DMS114 treated with DMSO at 0.1 percent for 48 hours (cell line): ENCODE data around the gene WDR7.

ENCODE experiments used
- DNase-seq: peaks from one replicate; lab custom pipeline; 2025; ENCODE audit not compliant: unreplicated experiment; lab: John Stamatoyannopoulos, UW

WDR7 gene

DNA sequence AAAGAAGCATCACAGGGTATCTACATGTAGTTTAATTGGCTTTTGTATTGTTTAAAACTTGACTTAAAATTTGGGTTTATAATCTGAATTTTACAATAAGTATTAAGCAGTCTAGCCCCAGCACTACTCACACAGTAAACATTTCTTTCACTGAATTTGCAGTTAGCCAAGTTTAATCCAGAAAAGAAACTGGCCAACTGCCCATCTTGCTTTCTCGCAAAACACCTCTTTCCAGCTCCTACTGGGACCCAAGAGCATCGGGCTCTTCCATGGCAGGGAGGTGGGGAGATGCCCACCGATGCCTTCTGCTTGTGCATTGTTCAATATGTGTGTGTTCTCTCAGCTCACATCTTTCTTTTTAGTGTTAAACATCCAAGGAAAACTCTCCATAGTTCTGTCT, 283.0 kb downstream of the WDR7 start:
- no peak for DNase-seq

GRCh38 chr18:56934906-56935305, 283.7 kb downstream of the WDR7 start:
- DNase-seq, result no peak

DNA sequence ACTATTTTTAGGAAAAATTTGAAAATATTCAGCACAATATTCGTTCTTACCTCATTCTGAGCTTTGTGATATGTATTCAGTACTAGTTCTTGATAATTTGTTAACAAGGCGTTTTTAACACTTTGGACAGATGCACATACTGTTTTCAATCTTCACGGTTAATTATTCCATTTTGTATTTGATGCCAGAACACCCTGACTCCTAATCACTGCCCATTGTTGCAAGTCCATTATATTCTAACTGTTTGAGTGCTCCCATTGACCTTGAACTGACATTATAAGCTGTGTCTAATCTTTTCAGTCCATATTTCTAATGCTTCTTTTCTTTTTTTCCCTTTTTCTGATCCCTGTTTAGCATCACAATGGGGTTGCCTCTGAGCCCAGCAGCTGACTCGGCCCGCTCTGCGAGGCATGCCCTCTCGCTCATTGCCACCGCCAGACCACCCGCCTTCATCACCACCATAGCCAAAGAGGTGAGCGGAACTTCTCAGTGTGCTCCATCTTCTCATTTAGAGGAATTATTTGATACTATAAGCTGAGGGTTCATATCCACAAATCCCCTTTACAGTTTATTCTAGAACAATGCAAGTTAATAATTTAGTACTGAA, 284.4 kb downstream of the WDR7 start:
- no peak for DNase-seq

DNA sequence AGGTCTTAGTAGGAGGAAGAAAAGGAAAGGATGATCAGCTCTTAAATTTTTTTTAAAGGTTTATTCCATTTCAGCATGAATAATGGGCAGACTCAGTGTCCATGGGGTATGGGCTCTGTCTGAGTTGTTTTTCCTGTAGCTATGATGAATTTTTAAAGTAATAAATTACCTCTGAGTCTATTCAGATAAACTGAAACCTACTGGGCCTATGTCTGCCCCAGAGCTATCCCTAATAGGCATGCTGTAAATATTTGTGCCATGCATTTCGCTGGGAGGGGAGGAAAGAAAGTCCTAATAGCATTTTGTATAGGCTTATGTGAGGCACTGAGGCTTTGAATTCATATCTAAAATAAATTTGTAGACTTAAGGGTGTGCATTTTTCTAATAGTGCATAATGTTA, 285.3 kb downstream of the WDR7 start:
- no peak for DNase-seq

DNA sequence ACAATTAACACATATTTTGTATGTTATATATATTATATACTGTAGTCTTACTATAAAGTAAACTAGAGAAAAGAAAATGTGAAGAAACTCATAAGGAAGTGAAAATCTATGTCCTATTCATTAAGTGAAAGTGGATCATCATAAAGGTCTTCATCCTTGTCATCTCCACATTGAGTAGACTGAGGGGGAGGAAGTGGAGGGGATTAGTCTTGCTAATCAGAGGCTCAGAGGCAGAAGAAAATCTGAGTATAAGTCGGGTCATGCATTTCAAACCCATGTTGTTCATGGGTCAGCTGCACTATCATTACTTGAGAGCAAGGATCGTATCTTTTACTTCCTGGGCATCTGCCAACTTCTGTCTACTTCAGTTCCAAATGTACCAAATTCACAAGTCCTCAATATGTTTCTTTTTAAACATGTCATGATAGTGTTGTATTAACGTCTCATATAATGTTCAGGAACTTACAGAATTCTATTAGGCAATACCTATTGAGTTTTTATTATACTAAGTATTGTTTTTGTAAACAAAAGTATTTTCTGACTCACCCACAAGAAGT, 286.8 kb downstream of the WDR7 start:
- no peak for DNase-seq

GRCh38 chr18:56945171-56946083, 294.3 kb downstream of the WDR7 start:
- DNase-seq, result no peak

DNA sequence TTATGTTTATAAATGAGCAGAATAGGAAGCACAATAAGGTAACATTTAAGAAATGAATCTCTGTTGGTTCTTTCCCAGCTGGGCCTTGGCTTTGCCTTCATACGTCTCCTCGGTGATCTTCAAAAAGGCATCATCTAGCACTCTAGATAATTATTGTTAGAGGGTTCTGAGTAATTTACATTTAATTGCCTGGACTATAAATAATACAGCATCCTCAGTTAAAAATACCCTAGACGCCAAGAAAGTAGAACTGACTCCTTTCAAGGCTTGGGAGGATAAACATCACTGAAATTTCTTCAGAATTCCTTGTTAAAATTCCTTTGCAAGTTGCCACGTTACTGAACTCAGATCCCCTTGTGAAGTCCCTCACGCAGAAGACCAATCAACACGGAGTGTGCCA, 296.1 kb downstream of the WDR7 start:
- DNase-seq, result no peak

DNA sequence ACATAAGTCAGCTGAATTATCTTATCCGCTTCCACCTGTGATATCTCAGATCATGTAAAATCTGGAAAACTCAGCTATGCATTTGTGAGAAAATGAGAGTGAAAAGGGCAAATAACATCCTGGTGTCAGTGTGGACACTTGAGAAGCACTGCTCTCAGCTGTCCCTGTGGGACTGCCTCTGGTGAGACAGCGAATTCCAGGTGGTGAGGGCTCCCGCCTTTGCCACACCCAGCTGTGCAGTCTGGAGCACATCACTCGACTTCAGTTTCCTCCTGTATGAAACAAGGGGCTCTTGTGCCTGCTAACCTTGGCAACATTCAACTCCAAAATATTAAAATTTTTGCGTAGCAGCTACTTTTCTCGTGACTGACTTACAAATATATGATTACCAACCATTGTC, 300.9 kb downstream of the WDR7 start:
- no peak for DNase-seq

DNA sequence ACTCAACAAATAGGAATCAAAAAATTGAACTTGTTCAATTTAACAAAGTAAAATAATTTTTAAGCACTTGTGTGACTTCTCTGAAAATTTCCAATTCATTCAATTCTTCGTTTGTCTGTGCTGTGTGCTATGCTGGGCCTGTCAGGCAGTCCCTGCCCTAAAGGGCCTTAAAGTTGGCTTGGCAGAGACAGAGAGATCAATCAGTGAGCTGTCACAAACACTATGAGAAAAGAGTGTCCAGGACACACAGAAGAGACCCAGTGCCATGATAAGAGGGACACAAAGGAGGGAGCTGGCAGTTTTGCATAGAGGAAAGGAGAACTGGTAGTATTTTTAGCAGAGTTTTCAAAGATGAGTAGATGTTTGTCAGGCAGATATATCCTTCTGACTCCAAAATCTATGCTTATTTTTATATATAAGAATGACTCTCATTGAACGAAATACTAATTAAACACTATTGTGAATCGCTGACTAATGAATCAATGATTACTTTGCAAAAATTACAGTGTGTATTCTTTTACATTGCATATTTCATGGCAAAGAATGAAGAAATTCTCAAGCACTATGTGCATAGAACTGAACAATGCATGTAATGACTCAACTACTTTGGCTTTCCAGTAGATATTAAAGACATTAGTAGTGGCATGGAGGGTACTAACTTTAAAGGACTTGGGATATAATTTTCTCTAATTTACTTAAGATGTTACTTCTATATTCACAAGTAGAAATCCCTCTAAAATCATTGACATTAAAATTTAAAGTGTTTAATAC, 302.5 kb downstream of the WDR7 start:
- DNase-seq, result no peak

DNA sequence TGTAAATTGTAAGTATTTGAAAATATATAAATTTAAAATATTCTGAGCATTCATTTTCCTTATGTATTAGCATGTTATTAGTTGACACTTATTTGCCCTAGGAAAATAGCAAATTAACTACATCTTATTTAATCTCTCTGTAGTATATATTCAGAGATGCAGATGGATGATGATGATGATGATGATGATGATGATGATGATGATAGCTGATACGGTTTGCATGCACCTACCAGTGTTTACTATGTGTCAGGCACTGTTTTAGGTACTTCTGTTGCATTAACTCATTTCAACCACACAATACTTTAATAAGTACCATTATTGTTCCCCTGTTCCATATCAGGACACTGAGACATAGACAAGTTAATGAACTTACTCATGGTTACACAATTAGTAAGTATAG, 304.3 kb downstream of the WDR7 start:
- DNase-seq, result no peak

- no peak for DNase-seq
Measured at GRCh38 chr18:56959120-56959519, 308.0 kb downstream of the WDR7 start.

DNA sequence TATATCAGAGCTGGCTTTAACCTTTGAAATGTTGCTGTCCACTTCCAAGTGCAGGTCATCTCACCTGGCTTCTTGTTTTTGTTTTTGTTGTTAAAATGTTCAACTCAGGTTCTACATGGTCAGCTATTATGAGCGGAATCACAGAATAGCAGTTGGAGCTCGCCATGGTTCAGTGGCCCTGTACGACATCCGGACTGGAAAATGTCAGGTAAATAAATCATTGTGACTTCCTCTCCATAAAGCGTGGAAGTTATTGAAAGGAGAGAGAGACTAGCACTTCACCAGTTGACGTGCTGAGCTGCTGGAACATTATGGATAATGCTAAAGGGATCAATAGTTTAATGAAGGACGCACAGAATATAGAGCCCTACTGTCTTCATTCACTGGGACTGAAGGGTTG, 311.2 kb downstream of the WDR7 start:
- DNase-seq, result no peak

GRCh38 chr18:56967035-56967434, 315.9 kb downstream of the WDR7 start:
- DNase-seq, result no peak

- no peak for DNase-seq
Measured at GRCh38 chr18:56973487-56973886, 322.3 kb downstream of the WDR7 start.

GRCh38 chr18:56974141-56974540, 323.0 kb downstream of the WDR7 start:
- DNase-seq, result no peak

DNA sequence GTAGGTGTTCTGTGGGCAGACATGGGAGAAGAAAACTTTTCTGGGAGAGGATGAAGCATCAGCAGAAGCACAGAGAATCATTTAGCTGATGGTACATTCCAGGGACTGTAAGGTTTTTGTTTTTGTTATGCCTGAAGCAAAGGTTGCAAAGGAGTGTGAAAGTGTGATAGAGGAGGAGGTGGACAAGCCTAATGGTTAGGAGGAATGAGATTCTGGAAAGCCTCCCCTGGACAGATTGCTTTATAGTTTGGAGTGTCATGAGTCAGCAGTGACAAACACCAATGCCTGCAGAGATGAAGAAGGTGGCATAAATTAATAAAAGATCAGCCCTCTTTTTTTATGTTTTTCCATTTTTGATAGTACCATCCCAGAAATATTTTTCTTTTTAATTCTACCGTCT, 324.1 kb downstream of the WDR7 start:
- no peak for DNase-seq

GRCh38 chr18:56977309-56977708, 326.1 kb downstream of the WDR7 start:
- no peak for DNase-seq

GRCh38 chr18:56977771-56978170, 326.6 kb downstream of the WDR7 start:
- no peak for DNase-seq

DNA sequence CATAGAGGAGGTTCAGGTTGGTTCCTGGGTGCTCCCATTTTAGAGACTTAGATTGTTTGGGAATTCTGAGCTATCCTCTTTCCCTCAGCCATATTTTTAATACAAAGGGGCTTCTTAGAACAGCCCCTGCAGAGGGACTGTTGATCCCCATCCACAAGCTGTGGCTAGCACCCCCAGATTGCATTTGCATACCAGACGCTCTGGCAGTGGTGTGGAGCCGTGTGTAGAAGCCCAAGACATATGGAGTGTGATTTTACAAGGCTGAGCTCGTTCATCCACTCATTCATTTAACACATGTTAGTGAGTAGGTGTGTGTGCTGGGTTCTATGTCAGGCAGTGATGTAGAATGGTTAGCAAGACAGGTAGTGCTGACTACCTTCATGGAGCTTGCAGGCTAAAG, 329.0 kb downstream of the WDR7 start:
- no peak for DNase-seq

DNA sequence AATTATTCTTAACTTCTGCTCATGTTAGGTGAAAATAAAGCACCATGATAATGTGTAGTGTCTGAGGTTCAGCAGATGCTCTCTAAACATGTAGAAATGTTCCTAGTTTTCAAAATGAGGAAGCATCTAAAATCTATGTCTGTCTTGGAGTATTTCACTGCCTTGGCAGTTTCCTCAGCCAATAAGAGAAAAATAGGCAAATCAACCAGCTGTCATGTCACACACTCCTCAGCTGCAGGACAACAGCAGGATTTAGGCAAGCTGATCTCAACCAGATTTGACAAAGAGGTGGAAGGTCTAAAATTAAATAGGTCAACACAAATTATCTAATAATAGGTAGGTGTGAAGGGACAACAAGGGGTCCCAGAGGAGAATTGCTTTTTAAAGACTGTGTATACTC, 331.6 kb downstream of the WDR7 start:
- DNase-seq, result no peak

DNA sequence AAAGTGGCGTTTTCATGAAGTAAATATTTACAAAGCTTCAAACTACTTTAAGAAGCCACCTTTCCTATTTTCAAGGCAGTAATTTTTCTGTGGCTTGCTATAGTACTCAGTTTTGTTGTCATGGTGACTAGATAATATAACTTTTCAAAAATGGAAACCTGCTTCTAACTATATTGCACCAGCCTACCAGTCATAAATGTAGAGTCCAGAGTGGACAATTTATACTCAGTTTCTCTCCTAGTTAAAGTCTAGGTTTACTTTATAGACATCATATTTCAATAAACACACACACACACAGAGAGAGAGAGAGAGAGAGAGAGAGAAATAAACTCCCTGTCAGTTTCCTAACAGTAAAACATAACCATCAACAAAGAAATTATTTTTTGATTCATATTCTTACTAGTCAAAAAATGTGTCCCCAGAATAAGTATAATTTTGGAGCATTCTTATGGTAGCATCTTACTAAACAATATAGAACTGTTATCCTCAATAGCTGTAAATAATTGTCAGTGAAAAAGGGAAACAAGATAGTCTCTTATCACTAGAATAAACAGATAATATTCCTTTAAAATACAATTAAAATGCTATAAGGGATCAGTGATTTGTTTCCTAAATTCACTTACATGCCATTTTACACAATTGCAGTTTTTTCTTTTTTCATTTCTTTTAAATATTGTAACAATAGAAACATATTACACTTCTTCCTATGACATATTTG, 332.3 kb downstream of the WDR7 start:
- DNase-seq, result no peak
